IMR-90 (cell line): Measurements from ENCODE around the gene CPEB1. TPM values are rescaled to one million over a fixed set of nuclear protein-coding genes. Genes with fewer than 3 reads are reported as not detected.

Source experiments
- ATAC-seq: fragments of 200-7000 bp; cut with Tn5 transposase; 2 replicates; pipeline ENCODE4 v1.9.1; 2020; ENCODE audit warnings: low read depth, mild to moderate bottlenecking, moderate library complexity
- BruUV-seq: library from RNA; stranded (reverse); fragments of 400-500 nt; replicated peaks from 2 replicates; lab custom pipeline; 2021; lab: Mats Ljungman, UMichigan
- CTCF ChIA-PET: fragments of 300-600 bp; formaldehyde crosslinking; extraction: SDS; loops from one replicate; lab custom pipeline; 2021; ENCODE audit warnings: antibody characterized with exemption; lab: Yijun Ruan, JAX
- POLR2A ChIA-PET: fragments of 300-600 bp; sonication (Branson Sonifier 250); formaldehyde crosslinking; loops from one replicate; lab custom pipeline; 2022; ENCODE audit warnings: antibody characterized with exemption; ENCODE audit not compliant: unreplicated experiment; lab: Charles Lee
- DNase-seq: peaks from one replicate; pipeline ENCODE4 v3.0.0; 2013
- H2AFZ ChIP-seq: replicated peaks from 2 replicates; pipeline ENCODE3; 2013; ENCODE audit warnings: low read length, mild to moderate bottlenecking; ENCODE audit not compliant: poor library complexity
- H2AK5ac ChIP-seq: 2 replicates; pipeline ENCODE4 v1.6.1; 2013; ENCODE audit warnings: low read depth, low read length, inconsistent platforms
- H2AK9ac ChIP-seq: replicated peaks from 2 replicates; pipeline ENCODE3; 2013; ENCODE audit warnings: mild to moderate bottlenecking, low read depth, low read length, moderate library complexity; ENCODE audit not compliant: poor library complexity
- H2BK120ac ChIP-seq: 2 replicates; pipeline ENCODE4 v1.6.1; 2013; ENCODE audit warnings: low read depth, low read length, inconsistent platforms
- H2BK15ac ChIP-seq: 3 replicates; pipeline ENCODE4 v1.6.1; 2013; ENCODE audit warnings: low read depth, low read length, inconsistent platforms
- H2BK20ac ChIP-seq: 2 replicates; pipeline ENCODE4 v1.6.1; 2013; ENCODE audit warnings: low read depth, mild to moderate bottlenecking, inconsistent platforms, low read length, moderate library complexity
- H2BK5ac ChIP-seq: 2 replicates; pipeline ENCODE4 v1.6.1; 2013; ENCODE audit warnings: mild to moderate bottlenecking, low read depth, low read length, inconsistent platforms; ENCODE audit not compliant: poor library complexity, severe bottlenecking
- H3K14ac ChIP-seq: replicated peaks from 2 replicates; pipeline ENCODE4 v1.6.1; 2013; ENCODE audit warnings: low read depth, low read length, inconsistent platforms
- H3K18ac ChIP-seq: 2 replicates; pipeline ENCODE4 v1.6.1; 2013; ENCODE audit warnings: low read depth, low read length, control low read depth
- H3K23ac ChIP-seq: 2 replicates; pipeline ENCODE4 v1.6.1; 2013; ENCODE audit warnings: low read depth, low read length, inconsistent platforms
- H3K27ac ChIP-seq: 2 replicates; pipeline ENCODE4 v1.5.1; 2013; ENCODE audit warnings: mild to moderate bottlenecking, control low read depth, low read length; ENCODE audit not compliant: insufficient read depth
- H3K27me3 ChIP-seq: 2 replicates; pipeline ENCODE4 v1.6.1; 2013; ENCODE audit warnings: low read length; ENCODE audit not compliant: control insufficient read depth, insufficient read depth
- H3K36me3 ChIP-seq: 2 replicates; pipeline ENCODE4 v1.6.1; 2013; ENCODE audit warnings: low read length, mixed read lengths; ENCODE audit not compliant: control insufficient read depth, insufficient read depth
- H3K4ac ChIP-seq: 2 replicates; pipeline ENCODE4 v1.6.1; 2013; ENCODE audit warnings: low read depth, low read length, inconsistent platforms
- H3K4me1 ChIP-seq: 2 replicates; pipeline ENCODE4 v1.6.1; 2013; ENCODE audit warnings: low read length, mixed read lengths; ENCODE audit not compliant: control insufficient read depth, insufficient read depth
- H3K4me2 ChIP-seq: 2 replicates; pipeline ENCODE4 v1.6.1; 2013; ENCODE audit warnings: low read depth, mild to moderate bottlenecking, control low read depth, low read length, moderate library complexity
- H3K4me3 ChIP-seq: 2 replicates; pipeline ENCODE4 v1.5.1; 2013; ENCODE audit warnings: low read depth, mild to moderate bottlenecking, control low read depth, low read length, moderate library complexity; ENCODE audit not compliant: insufficient read depth
- H3K56ac ChIP-seq: 2 replicates; pipeline ENCODE4 v1.6.1; 2013; ENCODE audit warnings: low read length, inconsistent platforms; ENCODE audit not compliant: insufficient read depth; ENCODE audit errors: extremely low read depth
- H3K79me1 ChIP-seq, 2 experiments: 2 replicates each; pipeline ENCODE4 v1.6.1; 2013; ENCODE audit warnings: low read length in 2 of 2, inconsistent platforms in 1 of 2, low read depth in 1 of 2
- H3K9ac ChIP-seq: 2 replicates; pipeline ENCODE4 v1.6.1; 2013; ENCODE audit warnings: low read depth, low read length, control low read depth
- H3K9me1 ChIP-seq: 2 replicates; pipeline ENCODE4 v1.6.1; 2013; ENCODE audit warnings: low read length, inconsistent platforms; ENCODE audit not compliant: insufficient read depth
- H3K9me3 ChIP-seq: 2 replicates; pipeline ENCODE4 v1.6.1; 2013; ENCODE audit warnings: low read length; ENCODE audit not compliant: control insufficient read depth, insufficient read depth
- H4K20me1 ChIP-seq: 2 replicates; pipeline ENCODE4 v1.6.1; 2013; ENCODE audit warnings: low read length, inconsistent platforms; ENCODE audit not compliant: insufficient read depth
- H4K5ac ChIP-seq: 2 replicates; pipeline ENCODE4 v1.6.1; 2013; ENCODE audit warnings: mild to moderate bottlenecking, low read depth, low read length, control low read depth
- H4K8ac ChIP-seq, 2 experiments: 2 replicates each; pipeline ENCODE4 v1.6.1; 2013; ENCODE audit warnings: low read depth in 2 of 2, low read length in 2 of 2, control low read depth in 1 of 2, inconsistent platforms in 1 of 2
- H4K91ac ChIP-seq: 2 replicates; pipeline ENCODE4 v1.6.1; 2013; ENCODE audit warnings: low read depth, low read length, inconsistent platforms; ENCODE audit not compliant: insufficient read depth
- FOS ChIP-seq: fragments of 150-350 bp; IDR thresholded peaks from 2 replicates; pipeline ENCODE4 v1.6.1; 2016; ENCODE audit warnings: low read depth, low read length
- MXI1 ChIP-seq: IDR thresholded peaks from 2 replicates; pipeline ENCODE4 v1.6.1; 2012; ENCODE audit warnings: low read depth, mild to moderate bottlenecking, low read length, moderate library complexity, borderline replicate concordance
- POLR2A ChIP-seq: IDR thresholded peaks from 2 replicates; pipeline ENCODE4 v1.6.1; 2012; ENCODE audit warnings: mild to moderate bottlenecking, low read depth, low read length
- RCOR1 ChIP-seq: IDR thresholded peaks from 2 replicates; pipeline ENCODE4 v1.6.1; 2012; ENCODE audit warnings: mild to moderate bottlenecking, low read length, improper control_type of control experiment; ENCODE audit not compliant: insufficient replicate concordance
- RFX5 ChIP-seq: IDR thresholded peaks from 2 replicates; pipeline ENCODE4 v1.8.0; 2012; ENCODE audit warnings: low read depth, mild to moderate bottlenecking, low read length, moderate library complexity
- WGBS, 2 experiments: methylation state at CpG; one replicate each; pipeline versions ENCODE4 v1.1.5 to v1.1.7; 2013; ENCODE audit warnings: missing lambda C conversion rate in 2 of 2; ENCODE audit not compliant: insufficient read length in 1 of 2; ENCODE audit errors: extremely low coverage in 2 of 2; 5-methylcytosine and 5-hydroxymethylcytosine counted together
- dilution Hi-C: fragments of 300-500 bp; cut with HindIII; formaldehyde crosslinking; loops from one replicate; pipeline ENCODE4 v1.14.3; 2018; ENCODE audit warnings: low sequenced_read_pairs; ENCODE audit not compliant: unreplicated experiment
- in situ Hi-C: fragments of 300-500 bp; cut with MboI; formaldehyde crosslinking; loops from 3 replicates; pipeline ENCODE4 v1.14.3; 2019; ENCODE audit warnings: low sequenced_read_pairs, inconsistent platforms, mixed read lengths
- intact Hi-C: fragments of 100-400 bp; cut with micrococcal nuclease; formaldehyde crosslinking; loops from 2 replicates; pipeline ENCODE4 v1.10.0; 2022
- polyA plus RNA-seq, 3 experiments: library from polyadenylated mRNA; depleted of rRNA; stranded (reverse); fragments of >200 nt; gene quantifications; 2 replicates each; pipeline ENCODE4 v1.2.3, GENCODE V29; 2012; ENCODE audit warnings: low replicate concordance in 1 of 3
- total RNA-seq: library from RNA; depleted of rRNA; stranded (reverse); fragments of >200 nt; gene quantifications from 2 replicates; pipeline ENCODE4 v1.2.3, GENCODE V29; 2012

CPEB1 gene
- total and polyA plus RNA-seq, 2 of the 4 experiments (the other 2 are of a cell fraction): 8.9 to 12.5 TPM

- H4K8ac ChIP-seq: no peak overlapping the region
- H3K27me3 ChIP-seq: no peaks in the 10 kb centered on the region
- H3K36me3 ChIP-seq: no peaks in the 10 kb centered on the region
- H3K4me3 ChIP-seq: no peak overlapping the region
- H3K14ac ChIP-seq: no peak overlapping the region
- no peak overlapping the region for H3K27ac ChIP-seq
- POLR2A ChIA-PET: no interaction called here
- WGBS, 2 experiments: no CpG with 5 or more reads among the region's 3 CpGs
- intact Hi-C loops: loop anchor here (10.0 kb wide), 1 partner anchor 160 kb away; the partner anchor contains the start of gene AP3B2
- no peak overlapping the region for H2BK15ac ChIP-seq
- no TSS peak for BruUV-seq
- in situ Hi-C loops: no loop called here
- peaks cover 3% of the 10 kb centered on the region for H4K20me1 ChIP-seq
- H3K23ac ChIP-seq: no peak overlapping the region
- H4K91ac ChIP-seq: no peak overlapping the region
- H3K4me2 ChIP-seq: no peak overlapping the region
- H2BK5ac ChIP-seq: no peak overlapping the region
- no peak overlapping the region for H2BK120ac ChIP-seq
- peaks cover 6% of the 10 kb centered on the region for H3K4me1 ChIP-seq
- H2AFZ ChIP-seq: no peak overlapping the region
- H3K9me3 ChIP-seq: no peaks in the 10 kb centered on the region
- H3K9me1 ChIP-seq: no peaks in the 10 kb centered on the region; the same call in 1 of the 2 replicates
- dilution Hi-C loops: no loop called here
- peaks cover 7 to 8% of the 10 kb centered on the region in 2 experiments for H3K79me1 ChIP-seq
- DNase-seq (no peak), ATAC-seq (no peak)
- no peak overlapping the region for H2AK5ac ChIP-seq
- no peak overlapping the region for H4K5ac ChIP-seq
- H3K18ac ChIP-seq: no peak overlapping the region
- no peak overlapping the region for H2AK9ac ChIP-seq
- no peak overlapping the region for H3K9ac ChIP-seq
- H3K4ac ChIP-seq: no peak overlapping the region
- no peak for TF ChIP-seq POLR2A
- no peak for TF ChIP-seq RCOR1
- no peak for TF ChIP-seq RFX5
- TF ChIP-seq FOS: no peak
- TF ChIP-seq MXI1: no peak
- no peak overlapping the region for H3K56ac ChIP-seq
- CTCF ChIA-PET: no interaction called here
- no peak overlapping the region for H2BK20ac ChIP-seq
These were observed 102.2 kb downstream of the CPEB1 start for GRCh38 chr15:82545002-82545401.
